H1 (cell line): ENCODE results near the gene CALML4. TPM values are rescaled to one million over a fixed set of nuclear protein-coding genes. Genes with fewer than 3 reads are reported as not detected.

ENCODE experiments used
- CTCF ChIA-PET: fragments of 300-600 bp; sonication (Branson Sonifier 250); formaldehyde crosslinking; loops from one replicate; lab custom pipeline; 2021; ENCODE audit not compliant: partially characterized antibody; lab: Charles Lee
- POLR2A ChIA-PET: fragments of 300-600 bp; sonication (Branson Sonifier 250); formaldehyde crosslinking; loops from one replicate; lab custom pipeline; 2021; ENCODE audit warnings: inconsistent platforms; ENCODE audit not compliant: partially characterized antibody; lab: Charles Lee
- DNase-seq, 2 experiments: peaks; one replicate each; pipeline versions ENCODE4 v3.0.0 to v3.0.0-alpha.2; 2010 to 2022; ENCODE audit warnings: low spot score in 2 of 2, low read depth in 1 of 2, mixed read lengths in 1 of 2
- FAIRE-seq: peaks from 2 replicates; lab custom pipeline; 2011; peaks lifted over from hg19 to GRCh38; lab: Jason Lieb, UNC
- H2AFZ ChIP-seq: 2 replicates; pipeline ENCODE4 v1.8.1; 2012; ENCODE audit warnings: low read length, inconsistent platforms
- H2AK5ac ChIP-seq: 2 replicates; pipeline ENCODE4 v1.6.1; 2013; ENCODE audit warnings: low read depth, low read length
- H2BK120ac ChIP-seq: replicated peaks from 2 replicates; pipeline ENCODE3; 2013; ENCODE audit warnings: low read depth, low read length, inconsistent platforms
- H2BK12ac ChIP-seq: 2 replicates; pipeline ENCODE4 v1.6.1; 2013; ENCODE audit warnings: low read depth, low read length
- H2BK15ac ChIP-seq: 2 replicates; pipeline ENCODE4 v1.6.1; 2013; ENCODE audit warnings: low read length
- H2BK20ac ChIP-seq: 2 replicates; pipeline ENCODE4 v1.6.1; 2013; ENCODE audit warnings: low read length
- H2BK5ac ChIP-seq: 2 replicates; pipeline ENCODE4 v1.6.1; 2013; ENCODE audit warnings: low read depth, low read length
- H3K14ac ChIP-seq: 2 replicates; pipeline ENCODE4 v1.6.1; 2013; ENCODE audit warnings: inconsistent platforms; ENCODE audit not compliant: insufficient read length
- H3K18ac ChIP-seq: 2 replicates; pipeline ENCODE4 v1.6.1; 2013; ENCODE audit warnings: low read length; ENCODE audit errors: extremely low read depth
- H3K23ac ChIP-seq: 2 replicates; pipeline ENCODE4 v1.6.1; 2013; ENCODE audit warnings: inconsistent platforms; ENCODE audit not compliant: insufficient read length
- H3K23me2 ChIP-seq: 2 replicates; pipeline ENCODE4 v1.6.1; 2013; ENCODE audit warnings: low read depth, low read length
- H3K27ac ChIP-seq: 2 replicates; pipeline ENCODE4 v1.6.1; 2011; ENCODE audit warnings: low read depth, low read length, inconsistent platforms
- H3K27me3 ChIP-seq, 4 experiments: replicated peaks in 1 of 4; 1 replicate in 1 of 4; 2 replicates in 3 of 4; pipeline versions ENCODE4 v1.6.1 to v1.8.1; 2011 to 2013; ENCODE audit warnings: low read length in 3 of 4, mild to moderate bottlenecking in 3 of 4, inconsistent platforms in 2 of 4, mixed read lengths in 2 of 4, moderate library complexity in 1 of 4; ENCODE audit not compliant: control insufficient read depth in 3 of 4, insufficient read depth in 3 of 4; ENCODE audit errors: extremely low read depth in 1 of 4
- H3K36me3 ChIP-seq, 4 experiments: 2 replicates each; pipeline versions ENCODE4 v1.6.1 to v1.8.1; 2011 to 2013; ENCODE audit warnings: mild to moderate bottlenecking in 4 of 4, low read length in 3 of 4, moderate library complexity in 2 of 4, control low read depth in 1 of 4, inconsistent platforms in 1 of 4; ENCODE audit not compliant: insufficient read depth in 4 of 4, control insufficient read depth in 2 of 4
- H3K4ac ChIP-seq: replicated peaks from 2 replicates; pipeline ENCODE3; 2013; ENCODE audit warnings: low read length, low read depth, mixed read lengths, inconsistent platforms; ENCODE audit not compliant: insufficient read length
- H3K4me1 ChIP-seq, 4 experiments: replicated peaks in 1 of 4; 1 replicate in 1 of 4; 2 replicates in 3 of 4; pipeline versions ENCODE4 v1.6.1 to v1.8.1; 2011 to 2013; ENCODE audit warnings: low read length in 3 of 4, inconsistent platforms in 2 of 4, mixed read lengths in 1 of 4; ENCODE audit not compliant: insufficient read depth in 4 of 4, control insufficient read depth in 3 of 4
- H3K4me2 ChIP-seq, 2 experiments: 2 replicates each; pipeline versions ENCODE4 v1.6.1 to v1.8.1; 2011 to 2013; ENCODE audit warnings: low read depth in 2 of 2, low read length in 2 of 2, control low read depth in 1 of 2, inconsistent platforms in 1 of 2, mild to moderate bottlenecking in 1 of 2; ENCODE audit not compliant: insufficient read depth in 1 of 2
- H3K4me3 ChIP-seq, 4 experiments: fragments of 200-600, 300-600 bp in 1 of 4; sonication (generic), shearing (Covaris generic), sonication (Bioruptor Twin) in 1 of 4; 2 replicates each; pipeline versions ENCODE4 v1.5.1 to v1.8.1; 2011 to 2016; ENCODE audit warnings: low read length in 4 of 4, low read depth in 3 of 4, control low read depth in 2 of 4, inconsistent platforms in 2 of 4, mild to moderate bottlenecking in 2 of 4, mixed read lengths in 1 of 4, moderate library complexity in 1 of 4; ENCODE audit not compliant: insufficient read depth in 2 of 4; ENCODE audit errors: extremely low read depth in 1 of 4
- H3K56ac ChIP-seq: replicated peaks from 2 replicates; pipeline ENCODE3; 2013; ENCODE audit warnings: low read depth, mild to moderate bottlenecking, mixed read lengths, low read length, inconsistent platforms; ENCODE audit not compliant: insufficient read length
- H3K79me1 ChIP-seq: 2 replicates; pipeline ENCODE4 v1.6.1; 2013; ENCODE audit warnings: low read depth, low read length, control low read depth
- H3K79me2 ChIP-seq, 2 experiments: 2 replicates each; pipeline versions ENCODE4 v1.6.1 to v1.8.1; 2012 to 2013; ENCODE audit warnings: low read length in 2 of 2, mild to moderate bottlenecking in 2 of 2, inconsistent platforms in 1 of 2; ENCODE audit not compliant: insufficient read depth in 2 of 2, control insufficient read depth in 1 of 2
- H3K9ac ChIP-seq, 4 experiments: replicated peaks in 1 of 4; 1 replicate in 1 of 4; 2 replicates in 3 of 4; pipeline versions ENCODE4 v1.6.1 to v1.8.1; 2011 to 2013; ENCODE audit warnings: low read depth in 3 of 4, low read length in 3 of 4, control low read depth in 2 of 4, mild to moderate bottlenecking in 2 of 4, moderate library complexity in 2 of 4, inconsistent platforms in 1 of 4; ENCODE audit errors: extremely low read depth in 1 of 4
- H3K9me3 ChIP-seq, 2 experiments: 2 replicates each; pipeline versions ENCODE4 v1.6.1 to v1.8.1; 2012 to 2013; ENCODE audit warnings: mild to moderate bottlenecking in 2 of 2, moderate library complexity in 2 of 2, control low read depth in 1 of 2, inconsistent platforms in 1 of 2, low read depth in 1 of 2, low read length in 1 of 2, mixed read lengths in 1 of 2; ENCODE audit not compliant: insufficient read depth in 2 of 2
- H4K20me1 ChIP-seq, 2 experiments: replicated peaks in 1 of 2; 2 replicates each; pipeline versions ENCODE3 to v1.8.1; 2011 to 2013; ENCODE audit warnings: inconsistent platforms in 2 of 2, low read length in 2 of 2, mild to moderate bottlenecking in 1 of 2; ENCODE audit not compliant: insufficient read depth in 2 of 2, control insufficient read depth in 1 of 2
- H4K5ac ChIP-seq: 2 replicates; pipeline ENCODE4 v1.6.1; 2013; ENCODE audit warnings: low read length, low read depth, mixed read lengths, inconsistent platforms; ENCODE audit not compliant: insufficient read length
- H4K8ac ChIP-seq: 2 replicates; pipeline ENCODE4 v1.8.0; 2013; ENCODE audit warnings: mild to moderate bottlenecking, moderate library complexity, low read length, inconsistent platforms; ENCODE audit not compliant: insufficient read depth; ENCODE audit errors: extremely low read depth
- H4K91ac ChIP-seq: replicated peaks from 2 replicates; pipeline ENCODE3; 2013; ENCODE audit warnings: low read length, mixed read lengths, inconsistent platforms; ENCODE audit not compliant: insufficient read length
- CHD2 ChIP-seq: IDR thresholded peaks from 2 replicates; pipeline ENCODE4 v1.6.1; 2012; ENCODE audit warnings: low read length, improper control_type of control experiment
- MAFK ChIP-seq: IDR thresholded peaks from 2 replicates; pipeline ENCODE4 v1.6.1; 2012; ENCODE audit warnings: low read depth, mild to moderate bottlenecking, improper control_type of control experiment, low read length
- SIRT6 ChIP-seq: IDR thresholded peaks from one replicate; pipeline ENCODE4 v1.7.1; 2012; ENCODE audit warnings: low read length, inconsistent platforms
- SP2 ChIP-seq: IDR thresholded peaks from 2 replicates; pipeline ENCODE4 v1.6.1; 2012; ENCODE audit warnings: mild to moderate bottlenecking, low read length, inconsistent platforms
- WGBS, 2 experiments: shearing (Covaris generic) in 1 of 2; methylation state at CpG; one replicate each; pipeline versions ENCODE4 v1.1.6 to v1.1.7; 2013 to 2015; ENCODE audit warnings: low lambda C conversion rate in 2 of 2, mixed read lengths in 2 of 2, inconsistent platforms in 1 of 2, low coverage in 1 of 2, missing lambda C conversion rate in 1 of 2; ENCODE audit not compliant: insufficient replicate concordance in 2 of 2, insufficient coverage in 1 of 2, insufficient read length in 1 of 2; ENCODE audit errors: extremely low coverage in 1 of 2, missing lambda C conversion rate in 1 of 2; 5-methylcytosine and 5-hydroxymethylcytosine counted together
- polyA plus RNA-seq, 7 experiments: library from polyadenylated mRNA; depleted of rRNA in 3 of 7; stranded (reverse) in 5 of 7; unstranded in 2 of 7; fragments of >200 nt in 5 of 7; fragments of 200-250 nt in 2 of 7; gene quantifications; 1 replicate in 5 of 7; 2 replicates in 1 of 7; 4 replicates in 1 of 7; pipeline versions ENCODE4 v1.2.1 to v1.2.3, GENCODE V29; 2011 to 2013; ENCODE audit warnings: missing spikeins in 2 of 7, mixed read lengths in 2 of 7
- total RNA-seq: library from RNA; stranded (reverse); fragmentation: NEBNext Ultra II Directional; extraction: Animal tissue kit (Norgen Biotek cat#: 25700); gene quantifications from 2 replicates; pipeline ENCODE4 v1.2.1, GENCODE V29; 2021

CALML4 gene
- total and polyA plus RNA-seq, 2 of the 8 experiments (the other 6 are each of a cell fraction or from before 2014, with no cell fraction given), result 3.8 to 12.5 TPM

DNA sequence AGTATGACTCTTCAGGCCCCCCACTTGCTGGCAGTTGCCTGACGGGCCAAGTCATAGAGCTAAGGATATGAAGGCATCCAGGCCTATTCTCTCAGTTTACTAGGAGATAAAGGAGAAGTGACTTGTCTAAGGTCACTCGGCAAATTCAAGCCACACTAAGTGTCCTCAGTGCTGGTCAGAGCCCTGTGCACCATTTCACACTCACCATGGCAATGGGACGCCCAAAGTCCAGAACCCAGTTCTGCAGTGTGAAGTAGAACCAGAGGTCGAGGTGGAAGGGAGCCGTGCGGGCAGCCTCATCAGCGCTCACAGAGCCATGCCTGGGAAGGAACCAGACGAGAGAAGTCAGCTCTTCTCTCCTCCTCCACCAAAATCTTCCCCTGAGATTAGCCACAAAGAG is 13.2 kb upstream of the CALML4 start:
- POLR2A ChIA-PET, result interaction anchor here (6.0 kb wide), 1 partner anchor 11 kb away, joined by 38 read pairs; the partner anchor contains the start of gene CLN6
- H3K18ac ChIP-seq, result no peak overlapping the region

More for the DNA sequence above, 13.2 kb upstream of the CALML4 start:
- peaks cover 0 to 17% of the 10 kb centered on the region in 2 experiments for H4K20me1 ChIP-seq
- peaks cover 12 to 72% of the 10 kb centered on the region in 2 experiments for H3K79me2 ChIP-seq
- no peak overlapping the region for H3K4me2 ChIP-seq
- H3K9me3 ChIP-seq, result peaks cover 0 to 15% of the 10 kb centered on the region in 2 experiments; a peak in 2 of 4 replicates
- no peak overlapping the region for H3K23ac ChIP-seq
- no peak overlapping the region for H4K5ac ChIP-seq
- H2BK5ac ChIP-seq, result no peak overlapping the region
- no peak overlapping the region for H3K4me3 ChIP-seq
- H4K91ac ChIP-seq, result no peak overlapping the region
- peak in 1 of 2 experiments; percentile 22 for DNase-seq
- no peaks in the 10 kb centered on the region for H3K27me3 ChIP-seq
- no peak overlapping the region for H2AK5ac ChIP-seq
- no peak overlapping the region for H2AFZ ChIP-seq
- H2BK12ac ChIP-seq, result no peak overlapping the region
- no peak overlapping the region for H3K27ac ChIP-seq
- no peak overlapping the region for H2BK120ac ChIP-seq
- 85% methylated on average over 8 of the region's 8 CpGs; no CpG with 5 or more reads in 1 of the 2 experiments for WGBS, 2 experiments
- CTCF ChIA-PET, result interaction anchor here (1.1 to 2.4 kb wide), 3 partner anchors 8 to 24 kb away, joined by 3 to 13 read pairs (median 3); no protein-coding TSS in a partner anchor
- H2BK15ac ChIP-seq, result no peak overlapping the region
- no peak overlapping the region for H3K4ac ChIP-seq
- no peak overlapping the region for H3K9ac ChIP-seq
- no peak for FAIRE-seq
- H3K23me2 ChIP-seq, result no peaks in the 10 kb centered on the region
- no peak for TF ChIP-seq SP2
- no peak for TF ChIP-seq MAFK
- TF ChIP-seq CHD2, result no peak
- no peak for TF ChIP-seq SIRT6
- H3K4me1 ChIP-seq, result no peaks in the 10 kb centered on the region
- no peak overlapping the region for H3K14ac ChIP-seq
- no peak overlapping the region for H4K8ac ChIP-seq
- H3K36me3 ChIP-seq, result peaks cover 3 to 29% (median 16%) of the 10 kb centered on the region in 4 experiments; a peak in 7 of 8 replicates
- H2BK20ac ChIP-seq, result no peak overlapping the region
- H3K56ac ChIP-seq, result no peak overlapping the region
- peaks cover 26% of the 10 kb centered on the region for H3K79me1 ChIP-seq
